Measurements from ENCODE around the gene DNAH2.

DNA sequence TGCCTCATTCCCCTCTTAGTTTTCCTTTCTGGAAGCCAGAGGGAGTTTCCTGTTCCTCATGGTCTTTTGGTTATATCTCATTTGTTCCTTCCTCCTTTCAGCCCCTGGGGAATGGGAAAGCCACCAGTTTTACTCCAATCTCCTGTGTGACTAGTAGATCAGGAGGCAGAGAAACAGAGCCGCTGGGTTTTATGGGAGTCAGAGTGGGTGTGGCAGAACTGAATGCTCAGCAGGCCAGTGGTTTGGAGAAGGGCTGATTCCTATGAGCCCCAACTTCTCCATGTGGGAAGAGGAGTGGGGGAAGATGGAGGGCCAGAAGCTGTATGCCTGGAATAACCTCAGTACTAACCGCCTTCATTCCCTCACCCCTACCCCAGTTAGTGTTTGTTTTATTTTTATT is 4.1 kb downstream of the DNAH2 start:
- TF ChIP-seq CTCF (IDR thresholded peaks at IDR 0.05) (no peak), POLR2A (IDR thresholded peaks at IDR 0.05) (no peak)

Data from testis (tissue), 2 donors.